GM23248 (cell line): ENCODE measurements around the gene IL21R. TPM values are rescaled to one million over a fixed set of nuclear protein-coding genes. Genes with fewer than 3 reads are reported as not detected.

Experiments used
- DNase-seq: peaks from one replicate; pipeline ENCODE4 v3.0.0-alpha.2; 2015
- H2AFZ ChIP-seq: fragments of 200-600 bp; sonication (generic); 2 replicates; pipeline ENCODE4 v1.6.1; 2016; ENCODE audit warnings: antibody characterized with exemption
- H3F3A ChIP-seq: fragments of 200-600 bp; sonication (generic); 2 replicates; pipeline ENCODE4 v1.6.1; 2016; ENCODE audit warnings: mild to moderate bottlenecking, antibody characterized with exemption, mixed run types; ENCODE audit not compliant: insufficient read depth
- H3K27ac ChIP-seq: fragments of 200-600 bp; sonication (generic); 2 replicates; pipeline ENCODE4 v1.5.1; 2016; ENCODE audit warnings: mild to moderate bottlenecking
- H3K27me3 ChIP-seq: fragments of 200-600 bp; sonication (generic); replicated peaks from 2 replicates; pipeline ENCODE4 v1.6.1; 2016; ENCODE audit warnings: mild to moderate bottlenecking; ENCODE audit not compliant: insufficient read depth
- H3K36me3 ChIP-seq: fragments of 200-600 bp; sonication (generic); 2 replicates; pipeline ENCODE4 v1.6.1; 2016; ENCODE audit warnings: low read depth, mild to moderate bottlenecking
- H3K4me1 ChIP-seq: fragments of 200-600 bp; sonication (generic); 2 replicates; pipeline ENCODE4 v1.6.1; 2016; ENCODE audit warnings: mild to moderate bottlenecking; ENCODE audit not compliant: insufficient read depth
- H3K4me2 ChIP-seq: fragments of 200-600 bp; sonication (generic); one replicate; pipeline ENCODE4 v1.6.1; 2016; ENCODE audit warnings: mild to moderate bottlenecking; ENCODE audit not compliant: unreplicated experiment
- H3K4me3 ChIP-seq: fragments of 200-600 bp; sonication (generic); 2 replicates; pipeline ENCODE4 v1.5.1; 2016; ENCODE audit warnings: mild to moderate bottlenecking
- H3K79me2 ChIP-seq: fragments of 200-600 bp; sonication (generic); 2 replicates; pipeline ENCODE4 v1.6.1; 2016; ENCODE audit warnings: mild to moderate bottlenecking; ENCODE audit not compliant: insufficient read depth
- H3K9ac ChIP-seq: fragments of 200-600 bp; sonication (generic); 2 replicates; pipeline ENCODE4 v1.6.1; 2016; ENCODE audit warnings: mild to moderate bottlenecking
- H3K9me2 ChIP-seq: fragments of 200-600 bp; sonication (generic); 2 replicates; pipeline ENCODE4 v1.6.1; 2016; ENCODE audit warnings: mixed run types, mild to moderate bottlenecking, moderate library complexity; ENCODE audit not compliant: insufficient read depth
- H3K9me3 ChIP-seq: fragments of 200-600 bp; sonication (generic); one replicate; pipeline ENCODE4 v1.6.1; 2017; ENCODE audit warnings: low read depth
- H4K20me1 ChIP-seq: fragments of 200-600 bp; sonication (generic); 2 replicates; pipeline ENCODE4 v1.6.0; 2016; ENCODE audit not compliant: insufficient read depth
- EZH2 ChIP-seq: fragments of 200-600 bp; sonication (generic); IDR thresholded peaks from 2 replicates; pipeline ENCODE4 v1.6.1; 2018; ENCODE audit warnings: antibody characterized with exemption, mild to moderate bottlenecking; ENCODE audit not compliant: insufficient read depth, poor library complexity, severe bottlenecking
- EZH2phosphoT487 ChIP-seq: fragments of 200-600 bp; sonication (generic); IDR thresholded peaks from 2 replicates; pipeline ENCODE4 v1.6.1; 2018; ENCODE audit warnings: antibody characterized with exemption, moderate library complexity, mild to moderate bottlenecking, low read depth; ENCODE audit not compliant: insufficient read depth
- WGBS, 2 experiments: methylation state at CpG; one replicate each; pipeline ENCODE4 v1.1.6; 2015 to 2017; ENCODE audit warnings: low lambda C conversion rate in 2 of 2, low coverage in 1 of 2; ENCODE audit errors: missing lambda C conversion rate in 2 of 2; 5-methylcytosine and 5-hydroxymethylcytosine counted together
- in situ Hi-C: fragments of 300-500 bp; cut with MboI; formaldehyde crosslinking; loops from 2 replicates; pipeline ENCODE4 v1.15.0; 2020
- polyA plus RNA-seq: library from polyadenylated mRNA; unstranded; fragments of >200 nt; fragmentation: Nextera tagmentation; extraction: Ambion mirVana; gene quantifications from 2 replicates; pipeline ENCODE4 v1.2.1, GENCODE V29; 2016
- total RNA-seq: library from RNA; depleted of rRNA; stranded (reverse); fragments of >200 nt; shearing (Covaris generic); gene quantifications from 2 replicates; pipeline ENCODE4 v1.2.3, GENCODE V29; 2014

Gene IL21R
- total and polyA plus RNA-seq, 2 experiments from 2014 or later = 1.2 to 1.5 TPM

GRCh38 chr16:27491894-27492587 lies 90.1 kb downstream of the IL21R start:
- Histone ChIP-seq H4K20me1 (no peaks in the 10 kb centered on the region), H3K4me3 (no peak overlapping the region), H3K9me2 (no peaks in the 10 kb centered on the region), H3F3A (no peaks in the 10 kb centered on the region), H2AFZ (no peak overlapping the region), H3K27ac (no peak overlapping the region), H3K4me2 (no peak overlapping the region), H3K27me3 (no peaks in the 10 kb centered on the region), H3K79me2 (no peaks in the 10 kb centered on the region), H3K4me1 (peaks cover 12% of the 10 kb centered on the region), H3K36me3 (peaks cover 49% of the 10 kb centered on the region), H3K9me3 (no peaks in the 10 kb centered on the region), H3K9ac (no peak overlapping the region)
- in situ Hi-C loops = no loop called here
- WGBS, 2 experiments = 90 to 92% methylated on average over 16 of the region's 16 CpGs
- no peak for TF ChIP-seq EZH2
- no peak for TF ChIP-seq EZH2phosphoT487
- no peak for DNase-seq

- no peaks in the 10 kb centered on the region for H4K20me1 ChIP-seq
- WGBS, 2 experiments = 93 to 97% methylated on average over 11 of the region's 11 CpGs
- H3F3A ChIP-seq = no peaks in the 10 kb centered on the region
- no peak overlapping the region for H3K27ac ChIP-seq
- in situ Hi-C loops = no loop called here
- H3K9me2 ChIP-seq = no peaks in the 10 kb centered on the region
- H2AFZ ChIP-seq = no peak overlapping the region
- no peaks in the 10 kb centered on the region for H3K27me3 ChIP-seq
- DNase-seq = no peak
- H3K4me3 ChIP-seq = no peak overlapping the region
- no peaks in the 10 kb centered on the region for H3K9me3 ChIP-seq
- H3K4me1 ChIP-seq = peaks cover 12% of the 10 kb centered on the region
- no peak overlapping the region for H3K4me2 ChIP-seq
- peaks cover 46% of the 10 kb centered on the region for H3K36me3 ChIP-seq
- H3K9ac ChIP-seq = no peak overlapping the region
- no peaks in the 10 kb centered on the region for H3K79me2 ChIP-seq
- no peak for TF ChIP-seq EZH2
- no peak for TF ChIP-seq EZH2phosphoT487
Observed at GRCh38 chr16:27492588-27492979, 90.6 kb downstream of the IL21R start.

- 28 to 29% methylated on average over 13 of the region's 13 CpGs for WGBS, 2 experiments
- Histone ChIP-seq H3K9me3 (no peaks in the 10 kb centered on the region), H3K79me2 (no peaks in the 10 kb centered on the region), H3K9me2 (no peaks in the 10 kb centered on the region), H3F3A (no peaks in the 10 kb centered on the region), H3K4me3 (no peak overlapping the region), H3K4me1 (peaks cover 12% of the 10 kb centered on the region), H3K9ac (peak overlapping the region; percentile 50; the same call in 1 of the 2 replicates), H3K27ac (peak overlapping the region; percentile 55), H3K27me3 (no peaks in the 10 kb centered on the region), H3K36me3 (peaks cover 39% of the 10 kb centered on the region; the same call in 1 of the 2 replicates), H4K20me1 (no peaks in the 10 kb centered on the region), H3K4me2 (peak overlapping the region; percentile 35), H2AFZ (no peak overlapping the region)
- no peak for TF ChIP-seq EZH2phosphoT487
- TF ChIP-seq EZH2 = no peak
- in situ Hi-C loops = no loop called here
- peak; percentile 82 for DNase-seq
Observed at GRCh38 chr16:27495191-27495590, 93.2 kb downstream of the IL21R start.

- Histone ChIP-seq H3K9me2 (no peaks in the 10 kb centered on the region), H4K20me1 (no peaks in the 10 kb centered on the region), H3K4me2 (no peak overlapping the region), H3K9ac (no peak overlapping the region), H3K4me1 (peaks cover 12% of the 10 kb centered on the region), H3K27me3 (no peaks in the 10 kb centered on the region), H3K79me2 (no peaks in the 10 kb centered on the region), H3K36me3 (peaks cover 41% of the 10 kb centered on the region; the same call in 1 of the 2 replicates), H3F3A (no peaks in the 10 kb centered on the region), H2AFZ (no peak overlapping the region), H3K27ac (no peak overlapping the region), H3K4me3 (no peak overlapping the region), H3K9me3 (no peaks in the 10 kb centered on the region)
- in situ Hi-C loops = no loop called here
- WGBS, 2 experiments = 72 to 81% methylated on average over 9 of the region's 9 CpGs
- peak; percentile 11 for DNase-seq
- no peak for TF ChIP-seq EZH2
- TF ChIP-seq EZH2phosphoT487 = no peak
Observed at GRCh38 chr16:27498031-27498825, 96.3 kb downstream of the IL21R start.
